Measurements from ENCODE around the gene PSENEN.

PSENEN gene

DNA sequence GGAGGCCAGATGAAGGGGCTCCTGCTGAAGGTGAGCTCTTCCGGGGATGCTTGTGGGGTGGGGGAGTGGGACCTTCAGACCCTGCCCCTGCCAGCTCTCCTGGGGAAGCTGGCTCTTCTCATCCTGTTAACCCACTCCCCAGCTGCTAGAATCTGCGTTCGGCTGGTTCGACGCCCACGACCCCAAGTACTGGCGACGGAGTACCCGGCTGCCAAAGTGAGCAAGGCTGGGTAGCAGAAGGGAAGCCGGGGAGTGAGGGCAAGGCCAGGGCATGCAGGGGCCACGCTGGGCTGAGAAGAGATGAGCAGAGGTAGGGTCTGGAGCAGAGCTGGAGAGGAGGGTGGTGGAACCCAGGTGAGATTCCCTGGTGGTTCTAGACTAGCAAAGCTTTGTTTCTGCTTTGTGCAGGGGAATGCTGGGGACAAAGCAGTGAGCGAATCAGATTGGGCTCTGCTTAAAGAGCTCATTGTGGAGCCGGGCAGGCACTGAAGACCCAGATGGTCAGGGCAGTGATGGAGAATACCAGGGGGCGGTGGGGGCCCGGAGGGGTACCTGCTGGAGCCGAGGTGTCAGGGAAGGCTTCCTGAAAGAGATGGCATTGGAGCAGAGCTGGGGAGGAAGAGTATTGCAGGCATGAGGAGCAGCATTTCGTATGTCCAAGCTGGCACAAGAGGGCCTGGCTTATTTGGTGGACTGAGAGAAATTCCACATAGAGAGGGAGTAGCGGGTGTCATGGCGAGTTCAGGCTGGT is 17.3 kb upstream of the PSENEN start:
- no peak for TF ChIP-seq CTCF (IDR thresholded peaks at IDR 0.05; ENCODE audit: low read depth, low read length, missing control alignments)
- no peak overlapping the region for H3K4me3 ChIP-seq (ENCODE audit: low read depth, low read length)
- DNase-seq (ENCODE audit: low read depth) = no peak
- in situ Hi-C loops (cut with HindIII; ENCODE audit: low sequenced_read_pairs) = no loop called here

- no peak for DNase-seq (ENCODE audit: low read depth)
- TF ChIP-seq CTCF (IDR thresholded peaks at IDR 0.05; ENCODE audit: low read depth, low read length, missing control alignments) = no peak
- H3K4me3 ChIP-seq (ENCODE audit: low read depth, low read length) = no peak overlapping the region
- in situ Hi-C loops (cut with HindIII; ENCODE audit: low sequenced_read_pairs) = no loop called here
These were observed 16.4 kb upstream of the PSENEN start for GRCh38 chr19:35729021-35729420.

- in situ Hi-C loops (cut with HindIII; ENCODE audit: low sequenced_read_pairs) = no loop called here
- DNase-seq (ENCODE audit: low read depth) = no peak
- no peak overlapping the region for H3K4me3 ChIP-seq (ENCODE audit: low read depth, low read length)
- TF ChIP-seq CTCF (IDR thresholded peaks at IDR 0.05; ENCODE audit: low read depth, low read length, missing control alignments) = no peak
These were observed 15.7 kb upstream of the PSENEN start for GRCh38 chr19:35729763-35730162.

DNA sequence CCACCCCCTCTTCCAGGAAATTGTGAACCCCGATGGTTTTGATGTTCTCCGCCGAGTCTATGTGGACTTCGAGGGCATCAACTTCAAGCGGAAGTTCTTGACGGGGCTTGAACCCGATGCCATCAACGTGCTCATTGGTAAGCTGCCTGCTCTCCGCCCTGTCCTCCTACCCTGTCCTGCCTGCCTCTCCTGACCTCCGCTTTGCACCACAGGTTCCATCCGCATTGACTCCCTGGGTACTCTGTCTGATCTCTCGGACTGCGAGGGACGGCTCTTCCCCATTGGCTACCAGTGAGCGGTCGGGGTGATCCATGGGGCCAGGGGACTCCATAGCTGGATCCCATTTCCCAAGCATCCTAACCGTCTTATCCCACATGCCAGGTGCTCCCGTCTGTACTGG is 15.1 kb upstream of the PSENEN start:
- H3K4me3 ChIP-seq (ENCODE audit: low read depth, low read length) = no peak overlapping the region
- in situ Hi-C loops (cut with HindIII; ENCODE audit: low sequenced_read_pairs) = no loop called here
- no peak for DNase-seq (ENCODE audit: low read depth)
- TF ChIP-seq CTCF (IDR thresholded peaks at IDR 0.05; ENCODE audit: low read depth, low read length, missing control alignments) = no peak

DNA sequence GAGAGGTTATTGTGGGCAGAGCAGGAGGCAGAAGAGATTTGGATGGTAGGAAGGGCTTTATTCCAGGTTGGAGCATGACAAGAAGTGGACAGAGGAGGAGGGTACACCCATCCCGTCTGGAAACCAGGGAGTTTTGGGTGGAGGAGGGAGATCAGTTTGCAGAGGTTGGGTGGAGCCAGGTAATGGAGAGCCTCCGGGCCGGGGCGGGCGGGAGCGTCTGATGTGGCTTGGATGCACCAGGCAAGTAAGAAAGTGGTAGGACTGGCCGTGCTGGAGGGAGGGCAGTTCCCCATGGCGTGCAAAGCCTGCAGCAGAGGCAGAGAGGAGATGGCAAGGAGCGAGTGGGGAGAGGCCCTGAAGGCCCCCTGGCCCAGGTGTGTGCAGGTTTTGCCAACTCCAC is 14.1 kb upstream of the PSENEN start:
- H3K4me3 ChIP-seq (ENCODE audit: low read depth, low read length) = no peak overlapping the region
- DNase-seq (ENCODE audit: low read depth) = no peak
- in situ Hi-C loops (cut with HindIII; ENCODE audit: low sequenced_read_pairs) = no loop called here
- no peak for TF ChIP-seq CTCF (IDR thresholded peaks at IDR 0.05; ENCODE audit: low read depth, low read length, missing control alignments)

DNA sequence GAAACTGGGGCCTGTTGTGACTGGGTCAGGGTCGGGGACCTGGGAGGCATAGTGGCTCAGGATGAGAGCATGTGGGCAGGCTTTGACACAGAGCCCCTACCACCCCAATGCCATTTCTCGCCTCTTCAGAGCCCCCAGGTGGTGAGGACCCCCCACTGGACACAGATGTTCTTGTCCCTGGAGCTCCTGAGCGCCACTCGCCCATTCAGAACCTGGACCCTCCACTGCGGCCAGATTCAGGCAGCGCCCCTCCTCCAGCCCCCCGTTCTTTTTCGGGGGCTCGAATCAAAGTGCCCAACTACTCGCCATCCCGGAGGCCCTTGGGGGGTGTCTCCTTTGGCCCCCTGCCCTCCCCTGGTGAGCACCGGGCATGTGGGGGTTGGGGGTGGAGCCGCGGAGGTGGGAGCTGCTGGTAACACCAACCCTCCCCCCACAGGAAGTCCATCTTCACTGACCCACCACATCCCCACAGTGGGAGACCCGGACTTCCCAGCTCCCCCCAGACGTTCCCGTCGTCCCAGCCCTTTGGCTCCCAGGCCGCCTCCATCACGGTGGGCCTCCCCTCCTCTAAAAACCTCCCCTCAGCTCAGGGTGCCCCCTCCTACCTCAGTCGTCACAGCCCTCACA is 13.6 kb upstream of the PSENEN start:
- in situ Hi-C loops (cut with HindIII; ENCODE audit: low sequenced_read_pairs) = no loop called here
- H3K4me3 ChIP-seq (ENCODE audit: low read depth, low read length) = no peak overlapping the region
- no peak for DNase-seq (ENCODE audit: low read depth)
- no peak for TF ChIP-seq CTCF (IDR thresholded peaks at IDR 0.05; ENCODE audit: low read depth, low read length, missing control alignments)

All from astrocyte of the cerebellum (primary cell).